GM18951 (cell line): ENCODE results near the gene FOXJ2.

Experiments
- POLR2A ChIP-seq: IDR thresholded peaks from 4 replicates; pipeline ENCODE4 v1.6.1; 2011; ENCODE audit warnings: mild to moderate bottlenecking; ENCODE audit not compliant: insufficient read length, insufficient read depth; ENCODE audit errors: extremely low read depth
- in situ Hi-C: fragments of 300-500 bp; cut with MboI; formaldehyde crosslinking; loops from one replicate; pipeline ENCODE4 v1.12.0; 2022; ENCODE audit warnings: low sequenced_read_pairs, mixed read lengths, inconsistent platforms; ENCODE audit not compliant: unreplicated experiment

The FOXJ2 gene

DNA sequence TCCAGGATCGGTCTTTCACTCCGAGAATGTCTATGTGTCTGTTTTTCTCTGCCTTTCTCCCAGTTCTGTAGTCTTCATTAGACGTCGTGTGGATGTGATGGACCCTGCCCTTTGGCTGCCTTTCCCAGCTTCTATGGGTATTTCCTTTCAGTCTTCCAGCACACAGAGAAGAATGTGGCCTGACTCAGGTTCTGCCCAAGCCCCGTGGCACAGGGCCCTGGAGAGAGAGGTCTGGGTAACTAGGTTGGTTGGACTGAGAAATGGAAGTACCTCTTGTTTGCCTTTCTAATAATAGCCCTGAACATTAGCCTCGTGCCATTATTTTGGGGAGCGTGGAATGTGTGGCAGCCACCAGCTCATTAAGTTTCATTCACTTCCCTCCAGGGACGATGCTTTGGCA is 3.8 kb downstream of the FOXJ2 start:
- no peak for TF ChIP-seq POLR2A
- in situ Hi-C loops = no loop called here

DNA sequence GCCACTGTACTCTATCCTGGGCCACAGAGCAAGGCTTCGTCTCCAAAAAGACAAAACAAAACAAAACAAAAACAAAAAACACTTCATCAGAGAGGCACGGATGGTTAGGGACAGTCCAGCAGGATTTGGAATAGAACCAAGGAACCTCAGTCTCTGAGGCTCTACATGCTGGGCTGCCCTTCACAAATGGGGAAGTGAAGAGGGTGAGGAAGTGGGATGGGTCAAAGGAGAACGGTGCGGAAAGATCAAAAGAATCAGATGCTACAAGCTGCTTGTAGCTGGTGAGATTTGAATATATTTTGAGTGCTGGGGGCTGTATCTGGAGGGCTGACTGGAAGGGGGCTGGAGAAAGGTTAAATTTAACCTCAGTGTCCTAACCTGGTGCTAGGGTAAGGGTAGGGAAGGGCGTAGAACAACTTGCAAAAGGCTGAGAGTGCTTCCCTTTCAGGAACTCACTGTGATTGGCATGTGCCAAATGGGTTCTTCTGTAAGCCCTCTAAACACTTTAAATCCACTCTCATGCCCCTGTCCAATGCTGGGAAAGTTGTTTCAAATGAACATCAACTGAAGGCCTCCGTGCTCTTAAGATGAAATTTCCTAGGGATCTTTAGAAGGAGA is 4.6 kb downstream of the FOXJ2 start:
- TF ChIP-seq POLR2A = no peak
- in situ Hi-C loops = no loop called here

DNA sequence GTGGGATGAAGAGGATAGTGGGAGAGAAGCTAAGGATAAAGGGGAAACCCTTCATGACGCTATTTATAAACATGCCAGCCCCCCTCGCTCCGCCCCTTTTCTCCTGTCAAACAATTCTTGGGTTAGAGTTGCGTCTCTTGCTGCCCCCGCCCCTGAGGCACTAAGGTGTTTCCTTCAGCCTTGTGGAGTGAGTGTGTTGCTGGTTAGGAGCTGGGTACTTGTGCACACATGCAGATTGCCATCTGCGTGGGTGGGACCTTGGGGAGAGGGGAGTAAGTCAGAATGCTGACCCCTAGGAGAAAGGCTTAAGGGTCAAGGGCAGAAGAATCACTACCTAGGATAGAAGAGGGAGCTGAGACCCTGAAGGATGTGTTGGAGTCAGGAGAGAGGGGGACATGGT is 5.4 kb downstream of the FOXJ2 start:
- no peak for TF ChIP-seq POLR2A

GRCh38 chr12:8038659-8039114 is 6.2 kb downstream of the FOXJ2 start:
- TF ChIP-seq POLR2A = no peak
- in situ Hi-C loops = no loop called here

More for the DNA sequence above, 5.4 kb downstream of the FOXJ2 start:
- in situ Hi-C loops = no loop called here

DNA sequence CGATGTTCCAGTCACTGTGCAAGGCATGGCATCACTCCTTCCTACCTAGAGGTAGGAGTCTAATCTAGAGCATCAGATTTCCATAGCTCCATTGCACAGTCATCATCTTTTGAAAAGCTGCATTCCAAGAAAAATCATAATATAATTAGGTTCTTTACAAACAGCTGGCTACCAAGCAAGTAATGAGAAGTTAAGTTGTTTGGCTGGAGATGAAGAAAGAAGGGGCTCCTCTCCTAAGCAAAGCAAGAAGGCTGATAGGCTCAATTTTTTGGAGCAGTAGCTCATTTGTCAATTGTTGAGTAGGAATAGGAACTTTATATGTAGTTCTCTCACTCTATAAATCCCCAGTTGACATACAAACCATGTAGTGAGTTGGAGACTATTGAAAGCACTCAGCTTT is 8.3 kb downstream of the FOXJ2 start:
- TF ChIP-seq POLR2A = no peak
- in situ Hi-C loops = no loop called here

DNA sequence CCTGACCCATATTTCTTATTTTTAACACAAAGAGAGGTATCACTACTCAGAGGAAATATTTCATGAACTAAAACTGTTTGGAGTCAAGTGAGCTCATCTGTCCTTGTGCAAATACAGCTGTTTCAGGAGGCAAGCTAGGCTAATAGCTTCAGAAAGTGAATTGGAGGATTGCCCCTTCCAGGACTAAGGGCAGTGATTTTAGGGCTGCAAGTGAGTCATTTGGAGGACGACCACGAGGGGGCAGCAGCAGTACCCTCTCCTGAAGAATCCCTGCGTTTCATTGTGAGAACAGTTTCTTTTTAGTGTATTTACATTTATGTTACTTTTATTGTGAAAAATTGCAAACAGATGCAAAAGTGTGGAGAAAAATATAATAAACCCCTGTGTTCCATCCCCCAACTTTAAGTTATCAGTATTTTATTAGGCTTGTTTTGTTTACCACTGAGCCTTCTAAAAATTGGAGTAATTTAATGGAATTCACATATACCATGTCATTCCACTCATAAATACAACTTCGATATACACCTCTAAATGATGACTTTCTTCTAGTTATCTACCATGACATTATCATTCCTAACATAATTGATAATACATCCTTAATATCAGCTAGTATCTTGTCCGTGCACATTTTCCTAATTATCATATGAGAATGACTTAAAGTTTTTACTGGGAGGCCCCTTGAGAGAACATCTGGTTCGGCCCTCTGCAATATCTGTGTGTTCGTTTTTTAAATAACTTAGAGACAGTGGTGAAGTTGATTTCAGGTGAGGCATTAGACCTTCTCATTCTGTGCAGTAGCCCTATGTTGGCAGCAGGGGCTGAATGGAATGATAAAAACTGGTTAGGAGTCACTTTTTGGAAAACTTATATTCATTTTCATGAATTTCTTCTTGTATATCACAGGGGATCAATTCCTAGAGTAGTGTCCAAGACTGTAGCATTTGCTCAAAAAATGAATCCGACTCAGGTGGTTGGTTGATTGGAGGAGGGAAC is 13.7 kb downstream of the FOXJ2 start:
- in situ Hi-C loops = loop anchor here (5.0 kb wide), 1 partner anchor 41 kb away; no protein-coding TSS in a partner anchor
- TF ChIP-seq POLR2A = no peak

DNA sequence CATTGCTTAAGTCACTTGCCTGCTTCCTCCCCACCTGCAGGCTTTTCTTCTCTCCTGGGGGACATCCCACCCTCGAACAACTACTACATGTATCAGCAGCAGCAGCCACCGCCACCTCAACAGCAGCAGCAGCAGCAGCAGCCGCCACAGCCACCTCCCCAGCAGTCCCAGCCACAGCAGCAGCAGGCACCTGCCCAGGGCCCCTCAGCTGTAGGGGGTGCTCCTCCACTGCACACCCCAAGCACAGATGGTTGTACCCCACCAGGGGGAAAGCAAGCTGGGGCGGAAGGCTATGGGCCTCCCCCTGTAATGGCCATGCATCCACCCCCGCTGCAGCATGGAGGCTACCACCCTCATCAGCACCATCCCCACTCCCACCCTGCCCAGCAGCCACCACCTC is 15.3 kb downstream of the FOXJ2 start:
- in situ Hi-C loops = loop anchor here (5.0 kb wide), 1 partner anchor 39 kb away; no protein-coding TSS in a partner anchor

DNA sequence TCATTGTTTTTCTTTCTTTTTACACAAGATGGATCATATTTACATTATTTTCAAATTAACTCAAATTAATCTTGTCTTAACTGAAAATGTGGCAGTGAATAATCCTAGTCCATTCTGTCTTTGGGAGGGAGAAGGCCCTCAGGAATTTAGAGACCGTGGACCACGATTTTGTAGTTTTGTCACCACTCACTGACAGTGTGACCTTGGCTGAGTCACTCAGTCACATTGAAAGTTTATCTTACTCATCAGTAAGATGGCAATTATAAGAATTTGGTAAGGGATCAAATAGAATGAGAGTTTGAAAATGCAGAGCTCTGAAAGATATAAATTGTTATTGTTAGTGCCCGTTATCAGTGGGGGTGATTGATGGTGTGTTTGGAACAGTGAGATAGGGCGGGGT is 16.4 kb downstream of the FOXJ2 start:
- in situ Hi-C loops = loop anchor here (5.0 kb wide), 1 partner anchor 38 kb away; no protein-coding TSS in a partner anchor

More for the DNA sequence above, 15.3 kb downstream of the FOXJ2 start:
- TF ChIP-seq POLR2A = no peak

DNA sequence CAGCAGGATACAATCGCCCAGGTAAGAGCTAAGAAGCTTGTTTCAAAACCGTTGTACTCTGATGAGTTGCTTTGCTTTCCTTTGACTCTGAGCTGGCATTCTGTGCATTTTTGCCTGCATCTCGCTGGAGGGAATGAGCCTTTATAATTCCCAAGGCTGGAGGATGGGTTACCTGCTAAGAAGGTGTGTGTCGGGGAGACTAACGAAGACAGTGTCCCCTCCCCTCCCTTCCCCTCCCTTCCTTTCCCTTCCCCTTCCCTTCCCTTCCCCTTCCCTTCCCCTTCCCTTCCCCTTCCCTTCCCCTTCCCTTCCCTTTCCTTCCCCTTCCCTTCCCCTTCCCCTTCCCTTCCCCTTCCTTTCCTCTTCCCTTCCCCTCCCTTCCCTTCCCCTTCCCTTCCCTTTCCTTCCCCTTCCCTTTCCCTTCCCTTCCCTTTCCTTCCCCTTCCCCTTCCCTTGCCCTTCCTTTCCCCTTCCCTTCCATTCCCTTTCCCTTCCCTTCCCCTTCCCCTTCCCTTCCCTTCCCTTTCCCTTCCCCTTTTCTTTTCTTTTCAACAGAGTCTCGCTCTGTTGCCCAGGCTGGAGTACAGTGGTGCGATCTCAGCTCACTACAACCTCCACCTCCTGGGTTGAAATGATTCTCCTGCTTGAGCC is 18.2 kb downstream of the FOXJ2 start:
- in situ Hi-C loops = no loop called here
- no peak for TF ChIP-seq POLR2A

More for the DNA sequence above, 16.4 kb downstream of the FOXJ2 start:
- TF ChIP-seq POLR2A = no peak

DNA sequence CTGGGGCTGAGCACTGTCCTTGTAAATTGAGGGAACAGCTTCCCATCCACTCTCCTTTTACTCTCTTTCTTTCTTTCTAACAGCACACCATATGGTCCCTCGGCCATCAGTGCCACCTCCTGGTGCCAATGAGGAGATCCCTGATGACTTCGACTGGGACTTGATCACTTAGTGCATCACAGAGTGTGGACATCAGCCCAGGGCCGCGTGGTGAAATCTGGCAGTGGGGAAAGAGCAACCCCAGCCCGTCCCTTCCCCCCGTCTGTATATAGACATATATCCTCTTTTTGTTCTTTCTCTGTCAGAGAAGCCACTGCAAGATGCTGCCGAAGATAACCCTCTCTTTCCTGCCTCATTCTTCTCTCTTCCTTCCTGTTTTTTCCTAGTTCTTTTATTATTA is 20.2 kb downstream of the FOXJ2 start:
- no peak for TF ChIP-seq POLR2A
- in situ Hi-C loops = no loop called here

- in situ Hi-C loops = no loop called here
Measured at GRCh38 chr12:8054816-8055215, 22.3 kb downstream of the FOXJ2 start.

GRCh38 chr12:8057306-8057705 is 24.8 kb downstream of the FOXJ2 start:
- no peak for TF ChIP-seq POLR2A

More at GRCh38 chr12:8054816-8055215, 22.3 kb downstream of the FOXJ2 start:
- TF ChIP-seq POLR2A = no peak

DNA sequence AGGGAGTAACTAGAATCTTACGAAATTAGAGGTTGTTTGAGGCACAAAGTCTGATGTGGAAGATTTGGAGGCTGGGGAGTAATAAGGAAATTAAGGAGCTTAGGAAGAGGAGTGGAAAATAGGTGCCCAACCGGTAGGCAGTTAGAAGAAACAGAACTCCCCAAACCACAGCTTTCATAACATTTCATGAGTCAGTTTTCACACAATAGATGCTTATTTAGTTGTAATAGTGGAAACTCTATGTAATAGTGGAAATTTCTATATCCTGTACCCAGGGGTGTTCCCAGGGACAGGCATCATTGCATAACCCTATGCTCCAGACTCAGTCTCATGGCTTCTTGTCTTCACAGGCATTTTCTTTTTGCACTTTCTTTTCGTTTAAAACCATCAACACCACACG is 25.3 kb downstream of the FOXJ2 start:
- TF ChIP-seq POLR2A = no peak

More at GRCh38 chr12:8057306-8057705, 24.8 kb downstream of the FOXJ2 start:
- in situ Hi-C loops = no loop called here

More for the DNA sequence above, 25.3 kb downstream of the FOXJ2 start:
- in situ Hi-C loops = no loop called here
